ENCODE results near the gene SERP1. TPM values are rescaled to one million over a fixed set of nuclear protein-coding genes. Genes with fewer than 3 reads are reported as not detected.

Gene SERP1
- total RNA-seq, 1 donor from 2014 or later, result 87.2 TPM

DNA sequence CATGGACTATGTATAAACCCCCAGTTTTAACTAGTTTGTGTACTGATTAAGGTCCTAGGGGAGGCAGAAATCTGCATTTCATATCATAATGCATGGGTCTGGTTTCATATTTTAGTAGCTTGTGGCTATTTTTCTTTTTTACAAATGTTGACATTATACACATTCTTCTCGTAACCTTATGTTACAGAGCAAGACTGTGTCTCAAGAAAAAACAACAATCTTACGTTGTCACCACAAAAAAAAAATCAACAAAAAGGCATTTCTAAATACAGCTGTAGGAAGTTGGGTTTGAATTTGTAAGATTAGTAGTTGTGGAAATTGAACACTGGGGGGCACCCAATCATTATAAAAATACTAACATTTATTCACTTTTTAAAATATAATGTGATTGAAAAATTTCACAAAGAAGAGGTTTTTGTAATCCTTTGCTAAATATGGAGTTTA, 17.9 kb downstream of the SERP1 start:
- H3K27ac Mint-ChIP-seq, result no peak overlapping the region

DNA sequence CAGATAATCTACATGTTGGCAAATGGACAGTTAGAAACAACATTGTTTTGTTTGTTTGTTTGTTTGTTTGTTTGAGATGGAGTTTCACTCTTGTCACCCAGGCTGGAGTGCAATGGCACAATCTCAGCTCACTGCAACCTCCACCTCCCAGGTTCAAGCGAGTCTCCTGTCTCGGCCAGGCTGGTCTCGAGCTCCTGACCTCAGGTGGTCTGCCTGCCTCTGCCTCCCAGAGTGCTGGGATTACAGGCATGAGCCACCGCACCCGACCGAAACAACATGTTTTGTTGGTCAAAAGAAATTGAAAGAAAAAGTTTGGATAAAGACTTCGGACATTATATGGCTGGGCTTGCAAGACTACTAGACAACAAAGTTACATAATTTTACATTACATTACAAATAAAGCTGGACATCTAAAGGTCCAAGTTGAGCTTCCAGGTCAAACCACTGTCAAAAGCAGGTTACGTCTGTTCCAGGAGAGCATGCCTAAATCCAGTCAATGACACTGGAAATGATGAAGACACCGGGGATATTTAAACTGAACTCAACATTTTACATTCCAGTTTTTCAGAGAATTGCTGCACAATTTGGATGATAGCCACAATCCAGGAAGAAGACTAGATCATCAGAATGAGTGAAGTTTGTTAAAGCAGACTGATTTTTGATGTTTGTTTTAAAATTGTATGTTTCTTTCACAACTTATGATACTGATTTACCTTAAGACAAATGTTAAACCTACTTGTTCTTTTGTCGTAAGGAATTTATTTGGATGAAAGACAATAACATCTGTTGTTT, 18.6 kb downstream of the SERP1 start:
- H3K36me3 Mint-ChIP-seq (ENCODE audit: low read depth), result no peaks in the 10 kb centered on the region
- no peaks in the 10 kb centered on the region for H3K27me3 Mint-ChIP-seq
- CTCF ChIA-PET, result interaction anchor here (0.7 to 2.3 kb wide), 10 partner anchors 9 to 640 kb away, joined by 3 to 9 read pairs (median 4); no protein-coding TSS in a partner anchor
- intact Hi-C loops (cut with micrococcal nuclease), result loop anchor here (1.0 to 10.0 kb wide), 7 partner anchors 194 to 756 kb away; partner anchors contain the start of gene MED12L
- H3K4me3 Mint-ChIP-seq, result no peak overlapping the region
- TF ChIP-seq, protein P1, sequence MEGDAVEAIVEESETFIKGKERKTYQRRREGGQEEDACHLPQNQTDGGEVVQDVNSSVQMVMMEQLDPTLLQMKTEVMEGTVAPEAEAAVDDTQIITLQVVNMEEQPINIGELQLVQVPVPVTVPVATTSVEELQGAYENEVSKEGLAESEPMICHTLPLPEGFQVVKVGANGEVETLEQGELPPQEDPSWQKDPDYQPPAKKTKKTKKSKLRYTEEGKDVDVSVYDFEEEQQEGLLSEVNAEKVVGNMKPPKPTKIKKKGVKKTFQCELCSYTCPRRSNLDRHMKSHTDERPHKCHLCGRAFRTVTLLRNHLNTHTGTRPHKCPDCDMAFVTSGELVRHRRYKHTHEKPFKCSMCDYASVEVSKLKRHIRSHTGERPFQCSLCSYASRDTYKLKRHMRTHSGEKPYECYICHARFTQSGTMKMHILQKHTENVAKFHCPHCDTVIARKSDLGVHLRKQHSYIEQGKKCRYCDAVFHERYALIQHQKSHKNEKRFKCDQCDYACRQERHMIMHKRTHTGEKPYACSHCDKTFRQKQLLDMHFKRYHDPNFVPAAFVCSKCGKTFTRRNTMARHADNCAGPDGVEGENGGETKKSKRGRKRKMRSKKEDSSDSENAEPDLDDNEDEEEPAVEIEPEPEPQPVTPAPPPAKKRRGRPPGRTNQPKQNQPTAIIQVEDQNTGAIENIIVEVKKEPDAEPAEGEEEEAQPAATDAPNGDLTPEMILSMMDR (IDR thresholded peaks at IDR 0.05), result no peak
- no peaks in the 10 kb centered on the region for H3K4me1 Mint-ChIP-seq
- H3K27ac Mint-ChIP-seq, result no peak overlapping the region
- ATAC-seq (ENCODE audit: low read depth) (no peak), DNase-seq (no peak)
- POLR2A ChIA-PET, result interaction anchor here (0.5 to 1.3 kb wide), 2 partner anchors 18 to 239 kb away, joined by 3 to 4 read pairs; partner anchors contain the start of genes EIF2A and SERP1
- H3K9me3 Mint-ChIP-seq, result no peaks in the 10 kb centered on the region

More for the DNA sequence above, 17.9 kb downstream of the SERP1 start:
- intact Hi-C loops (cut with micrococcal nuclease), result loop anchor here (1.0 to 10.0 kb wide), 7 partner anchors 193 to 755 kb away; partner anchors contain the start of gene MED12L
- no peaks in the 10 kb centered on the region for H3K9me3 Mint-ChIP-seq
- DNase-seq (no peak), ATAC-seq (ENCODE audit: low read depth) (no peak)
- no peak overlapping the region for H3K4me3 Mint-ChIP-seq
- H3K27me3 Mint-ChIP-seq, result no peaks in the 10 kb centered on the region
- no peaks in the 10 kb centered on the region for H3K4me1 Mint-ChIP-seq
- ChIA-PET POLR2A (interaction anchor here (0.5 to 1.3 kb wide), 2 partner anchors 18 to 238 kb away, joined by 3 to 4 read pairs; partner anchors contain the start of genes EIF2A and SERP1), CTCF (interaction anchor here (0.6 to 2.3 kb wide), 7 partner anchors 16 to 640 kb away, joined by 3 to 9 read pairs (median 5); no protein-coding TSS in a partner anchor)
- TF ChIP-seq, protein P1 (IDR thresholded peaks at IDR 0.05), result no peak
- no peaks in the 10 kb centered on the region for H3K36me3 Mint-ChIP-seq (ENCODE audit: low read depth)

GRCh38 chr3:150523538-150523937, 22.8 kb downstream of the SERP1 start:
- no peak overlapping the region for H3K4me3 Mint-ChIP-seq
- intact Hi-C loops (cut with micrococcal nuclease), result loop anchor here (10.0 kb wide), 1 partner anchor 261 kb away; no protein-coding TSS in a partner anchor
- DNase-seq (no peak), ATAC-seq (ENCODE audit: low read depth) (no peak)
- H3K4me1 Mint-ChIP-seq, result no peaks in the 10 kb centered on the region
- H3K27ac Mint-ChIP-seq, result no peak overlapping the region
- TF ChIP-seq, protein P1 (IDR thresholded peaks at IDR 0.05), result no peak
- no peaks in the 10 kb centered on the region for H3K36me3 Mint-ChIP-seq (ENCODE audit: low read depth)
- H3K27me3 Mint-ChIP-seq, result peaks cover 6% of the 10 kb centered on the region
- ChIA-PET POLR2A (interaction anchor here (0.7 kb wide), 1 partner anchor 612 kb away, joined by 3 read pairs; no protein-coding TSS in a partner anchor), CTCF (no interaction called here)
- H3K9me3 Mint-ChIP-seq, result no peaks in the 10 kb centered on the region

DNA sequence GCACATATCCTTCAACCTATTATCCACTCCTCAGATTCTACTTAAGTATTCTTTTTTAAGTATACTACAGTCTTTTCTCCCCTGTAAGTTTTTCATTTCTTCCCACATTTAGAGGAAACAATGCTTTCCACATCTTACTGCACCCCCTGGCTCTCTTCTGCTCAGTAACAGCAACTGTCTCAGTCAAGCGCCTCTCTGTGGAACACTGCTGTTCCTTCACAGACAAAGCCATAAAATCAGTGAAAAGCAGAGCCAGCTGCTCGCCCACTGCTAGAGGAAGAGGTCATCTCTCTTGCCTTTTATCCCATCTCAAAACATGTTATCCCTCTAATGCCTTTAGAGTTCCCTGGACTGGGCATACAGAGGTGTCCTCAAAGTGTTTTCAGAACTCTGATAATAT, 24.8 kb downstream of the SERP1 start:
- peaks cover 7% of the 10 kb centered on the region for H3K27me3 Mint-ChIP-seq
- ChIA-PET CTCF (no interaction called here), POLR2A (no interaction called here)
- no peak overlapping the region for H3K27ac Mint-ChIP-seq
- H3K4me1 Mint-ChIP-seq, result no peaks in the 10 kb centered on the region
- DNase-seq (no peak), ATAC-seq (ENCODE audit: low read depth) (no peak)
- intact Hi-C loops (cut with micrococcal nuclease), result loop anchor here (10.0 kb wide), 1 partner anchor 263 kb away; no protein-coding TSS in a partner anchor
- H3K9me3 Mint-ChIP-seq, result peaks cover 3% of the 10 kb centered on the region
- H3K4me3 Mint-ChIP-seq, result no peak overlapping the region
- peaks cover 2% of the 10 kb centered on the region for H3K36me3 Mint-ChIP-seq (ENCODE audit: low read depth)
- TF ChIP-seq, protein P1 (IDR thresholded peaks at IDR 0.05), result no peak

DNA sequence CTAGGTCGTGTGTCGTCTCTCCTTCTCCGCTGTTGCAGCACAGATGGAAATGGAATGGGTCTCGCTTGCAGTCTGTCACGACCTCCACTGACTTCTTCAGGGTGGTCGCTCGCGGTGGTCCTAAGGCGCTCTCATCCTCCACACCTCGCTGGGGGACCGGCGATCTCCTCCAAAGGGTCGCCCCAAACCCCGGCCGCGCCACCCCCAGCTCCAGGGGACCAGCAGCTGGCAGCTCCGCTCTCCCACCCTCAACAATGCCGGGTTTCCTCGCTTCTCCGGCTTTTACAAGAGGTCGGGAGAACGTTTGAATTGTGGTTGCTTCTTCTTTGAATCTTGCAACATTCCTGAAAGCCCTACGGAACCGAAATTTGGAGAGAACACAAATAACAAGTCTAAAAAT, 25.9 kb downstream of the SERP1 start:
- Mint-ChIP-seq H3K27me3 (peaks cover 9% of the 10 kb centered on the region), H3K27ac (no peak overlapping the region), H3K4me1 (no peaks in the 10 kb centered on the region), H3K9me3 (peaks cover 3% of the 10 kb centered on the region), H3K4me3 (no peak overlapping the region), H3K36me3 (ENCODE audit: low read depth) (peaks cover 2% of the 10 kb centered on the region)
- DNase-seq, result no peak
- TF ChIP-seq, protein P1 (IDR thresholded peaks at IDR 0.05), result no peak
- ChIA-PET CTCF (no interaction called here), POLR2A (no interaction called here)
- intact Hi-C loops (cut with micrococcal nuclease), result loop anchor here (10.0 kb wide), 1 partner anchor 264 kb away; no protein-coding TSS in a partner anchor
- no peak for ATAC-seq (ENCODE audit: low read depth)

Measured in activated B cell treated with CpG ODN at 0.5 μM for 24 hours (primary cell).